ENCODE data around the gene ACTR1A. TPM values are rescaled to one million over a fixed set of nuclear protein-coding genes. Genes with fewer than 3 reads are reported as not detected.

The ACTR1A gene
- total RNA-seq, 1 experiment from 2014 or later = 93.6 TPM

- TF ChIP-seq ZNF532 (CRISPR knock-in tag; IDR thresholded peaks at IDR 0.05; ENCODE audit: borderline replicate concordance) (no peak), USF2 (CRISPR knock-in tag; IDR thresholded peaks at IDR 0.05) (no peak), ZNF121 (CRISPR knock-in tag; IDR thresholded peaks at IDR 0.05) (no peak)
Observed at GRCh38 chr10:102431452-102432124, 70.9 kb downstream of the ACTR1A start (continued).

- DNase-seq (ENCODE audit: low spot score) = no peak
- H3K27ac Mint-ChIP-seq = no peak overlapping the region
Observed at GRCh38 chr10:102429468-102429867, 73.0 kb downstream of the ACTR1A start.

More at GRCh38 chr10:102429468-102429867, 73.0 kb downstream of the ACTR1A start:
- H3K4me3 Mint-ChIP-seq = no peak overlapping the region
- peaks cover 31% of the 10 kb centered on the region for H3K27me3 Mint-ChIP-seq (ENCODE audit: low read depth)
- ATAC-seq = no peak
- ChIA-PET POLR2A (interaction anchor here (0.6 to 1.5 kb wide), 3 partner anchors 9 to 179 kb away, joined by 3 to 5 read pairs (median 3); partner anchors contain the start of gene FBXL15), CTCF (no interaction called here)
- peaks cover 7% of the 10 kb centered on the region for H3K4me1 Mint-ChIP-seq
- H3K36me3 Mint-ChIP-seq = no peaks in the 10 kb centered on the region
- no peak for TF ChIP-seq CTCF (IDR thresholded peaks at IDR 0.05)
- no peak for TF ChIP-seq AFF4 (CRISPR knock-in tag; IDR thresholded peaks at IDR 0.05; ENCODE audit: borderline replicate concordance)
- TF ChIP-seq CREM (CRISPR knock-in tag; IDR thresholded peaks at IDR 0.05) = no peak
- TF ChIP-seq JAZF1 (CRISPR knock-in tag; IDR thresholded peaks at IDR 0.05) = no peak
- TF ChIP-seq ETV6 (CRISPR knock-in tag; IDR thresholded peaks at IDR 0.05) = no peak
- TF ChIP-seq ZSCAN18 (CRISPR knock-in tag; IDR thresholded peaks at IDR 0.05) = no peak
- TF ChIP-seq MAX (CRISPR knock-in tag; IDR thresholded peaks at IDR 0.05) = no peak
- no peak for TF ChIP-seq CREB1 (CRISPR knock-in tag; IDR thresholded peaks at IDR 0.05)
- no peak for TF ChIP-seq CBFB (CRISPR knock-in tag; IDR thresholded peaks at IDR 0.05; ENCODE audit: low read depth)
- TF ChIP-seq IRF2 (CRISPR knock-in tag; IDR thresholded peaks at IDR 0.05; ENCODE audit: borderline replicate concordance, low read depth) = no peak
- no peak for TF ChIP-seq FOXJ3 (CRISPR knock-in tag; IDR thresholded peaks at IDR 0.05; ENCODE audit: borderline replicate concordance)
- no peak for TF ChIP-seq ZMAT4 (CRISPR knock-in tag; IDR thresholded peaks at IDR 0.05)
- no peaks in the 10 kb centered on the region for H3K9me3 Mint-ChIP-seq
